Osteocyte (in vitro differentiated cells): ENCODE results near the gene PNLIPRP1. TPM values are rescaled to one million over a fixed set of nuclear protein-coding genes. Genes with fewer than 3 reads are reported as not detected.

Experiments used
- DNase-seq: peaks from one replicate; pipeline ENCODE4 v3.0.0; 2021; ENCODE audit warnings: mixed read lengths; ENCODE audit not compliant: unreplicated experiment; ENCODE audit errors: extremely low spot score
- H3K27ac Mint-ChIP-seq: one replicate; pipeline ENCODE4 v1.8.0; 2021; ENCODE audit warnings: mild to moderate bottlenecking, mixed read lengths; ENCODE audit not compliant: unreplicated experiment
- H3K27me3 Mint-ChIP-seq: one replicate; pipeline ENCODE4 v1.8.0; 2021; ENCODE audit warnings: mixed read lengths; ENCODE audit not compliant: unreplicated experiment
- H3K36me3 Mint-ChIP-seq: one replicate; pipeline ENCODE4 v1.8.0; 2021; ENCODE audit warnings: mixed read lengths; ENCODE audit not compliant: unreplicated experiment
- H3K4me1 Mint-ChIP-seq: one replicate; pipeline ENCODE4 v1.8.0; 2021; ENCODE audit warnings: mixed read lengths; ENCODE audit not compliant: unreplicated experiment
- H3K4me3 Mint-ChIP-seq: one replicate; pipeline ENCODE4 v1.8.0; 2021; ENCODE audit warnings: mild to moderate bottlenecking, moderate library complexity, mixed read lengths; ENCODE audit not compliant: unreplicated experiment
- H3K9me3 Mint-ChIP-seq: one replicate; pipeline ENCODE4 v1.8.0; 2021; ENCODE audit warnings: mixed read lengths; ENCODE audit not compliant: unreplicated experiment
- total RNA-seq: library from RNA; stranded (reverse); gene quantifications from 2 replicates; pipeline ENCODE4 v1.2.1, GENCODE V29; 2021
- TF ChIP-seq, protein P1 (sequence below): fragments of 200-600 bp; sonication (generic); IDR thresholded peaks from 2 replicates; pipeline ENCODE4 v1.5.0; 2021; ENCODE audit warnings: antibody characterized with exemption, mild to moderate bottlenecking, moderate library complexity

PNLIPRP1 gene
- total RNA-seq, 1 donor from 2014 or later, result not detected

DNA sequence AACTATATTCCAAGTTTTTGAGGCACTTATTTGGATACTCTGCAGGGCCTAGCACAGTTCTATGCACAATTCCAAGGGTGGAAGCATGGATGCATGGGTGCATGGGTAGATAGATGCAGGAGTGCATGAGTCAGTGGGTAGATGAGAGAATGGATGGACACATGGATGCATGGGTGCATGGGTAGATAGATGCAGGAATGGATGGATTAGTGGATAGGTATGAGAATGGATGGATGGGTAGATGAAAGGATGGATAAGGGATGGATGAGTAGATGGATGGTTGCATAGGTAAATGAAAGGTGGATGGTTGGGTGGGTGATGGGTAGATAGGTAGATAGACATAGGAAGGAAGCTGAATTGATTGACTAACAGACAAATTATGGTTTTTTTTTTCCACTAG is 45.6 kb downstream of the PNLIPRP1 start:
- Mint-ChIP-seq H3K9me3 (peaks cover 10% of the 10 kb centered on the region), H3K36me3 (no peaks in the 10 kb centered on the region), H3K27me3 (peaks cover 5% of the 10 kb centered on the region), H3K4me1 (no peaks in the 10 kb centered on the region), H3K27ac (no peak overlapping the region), H3K4me3 (no peak overlapping the region)
- TF ChIP-seq, protein P1, sequence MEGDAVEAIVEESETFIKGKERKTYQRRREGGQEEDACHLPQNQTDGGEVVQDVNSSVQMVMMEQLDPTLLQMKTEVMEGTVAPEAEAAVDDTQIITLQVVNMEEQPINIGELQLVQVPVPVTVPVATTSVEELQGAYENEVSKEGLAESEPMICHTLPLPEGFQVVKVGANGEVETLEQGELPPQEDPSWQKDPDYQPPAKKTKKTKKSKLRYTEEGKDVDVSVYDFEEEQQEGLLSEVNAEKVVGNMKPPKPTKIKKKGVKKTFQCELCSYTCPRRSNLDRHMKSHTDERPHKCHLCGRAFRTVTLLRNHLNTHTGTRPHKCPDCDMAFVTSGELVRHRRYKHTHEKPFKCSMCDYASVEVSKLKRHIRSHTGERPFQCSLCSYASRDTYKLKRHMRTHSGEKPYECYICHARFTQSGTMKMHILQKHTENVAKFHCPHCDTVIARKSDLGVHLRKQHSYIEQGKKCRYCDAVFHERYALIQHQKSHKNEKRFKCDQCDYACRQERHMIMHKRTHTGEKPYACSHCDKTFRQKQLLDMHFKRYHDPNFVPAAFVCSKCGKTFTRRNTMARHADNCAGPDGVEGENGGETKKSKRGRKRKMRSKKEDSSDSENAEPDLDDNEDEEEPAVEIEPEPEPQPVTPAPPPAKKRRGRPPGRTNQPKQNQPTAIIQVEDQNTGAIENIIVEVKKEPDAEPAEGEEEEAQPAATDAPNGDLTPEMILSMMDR, result no peak
- DNase-seq, result no peak

GRCh38 chr10:116636976-116637375 is 46.2 kb downstream of the PNLIPRP1 start:
- TF ChIP-seq, protein P1, result no peak
- Mint-ChIP-seq H3K27me3 (peaks cover 5% of the 10 kb centered on the region), H3K36me3 (no peaks in the 10 kb centered on the region), H3K4me3 (no peak overlapping the region), H3K9me3 (peaks cover 10% of the 10 kb centered on the region), H3K4me1 (no peaks in the 10 kb centered on the region), H3K27ac (no peak overlapping the region)
- no peak for DNase-seq

GRCh38 chr10:116637830-116638229 is 47.1 kb downstream of the PNLIPRP1 start:
- H3K27ac Mint-ChIP-seq, result no peak overlapping the region
- H3K9me3 Mint-ChIP-seq, result peaks cover 10% of the 10 kb centered on the region

DNA sequence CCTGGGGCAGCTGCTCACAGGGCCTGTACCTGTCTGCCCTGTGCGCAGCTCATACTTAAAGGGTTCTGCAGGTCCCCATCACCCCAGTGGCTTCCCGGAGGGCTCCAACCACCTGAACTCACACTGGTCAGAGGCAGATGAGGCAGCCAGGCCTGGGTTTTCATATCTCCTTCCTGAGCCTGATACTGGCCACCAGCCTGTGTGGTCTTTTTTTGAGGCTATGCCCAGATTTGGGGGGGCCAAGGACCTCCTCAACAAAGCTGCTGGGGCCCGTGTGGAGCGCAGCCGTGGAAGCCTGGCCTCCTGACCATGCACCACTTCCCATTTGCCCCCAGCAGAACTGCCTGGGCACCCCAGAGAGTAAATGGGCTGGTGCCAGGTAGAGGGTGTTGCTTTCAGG is 55.7 kb downstream of the PNLIPRP1 start:
- no peaks in the 10 kb centered on the region for H3K36me3 Mint-ChIP-seq
- TF ChIP-seq, protein P1, result no peak
- no peak overlapping the region for H3K4me3 Mint-ChIP-seq
- H3K4me1 Mint-ChIP-seq, result no peaks in the 10 kb centered on the region
- peaks cover 5% of the 10 kb centered on the region for H3K27me3 Mint-ChIP-seq
- DNase-seq, result peak; percentile 78
- H3K9me3 Mint-ChIP-seq, result peaks cover 2% of the 10 kb centered on the region
- H3K27ac Mint-ChIP-seq, result no peak overlapping the region

More at GRCh38 chr10:116637830-116638229, 47.1 kb downstream of the PNLIPRP1 start:
- no peak overlapping the region for H3K4me3 Mint-ChIP-seq
- peaks cover 5% of the 10 kb centered on the region for H3K27me3 Mint-ChIP-seq
- TF ChIP-seq, protein P1, result no peak
- no peaks in the 10 kb centered on the region for H3K36me3 Mint-ChIP-seq
- no peak for DNase-seq
- no peaks in the 10 kb centered on the region for H3K4me1 Mint-ChIP-seq

DNA sequence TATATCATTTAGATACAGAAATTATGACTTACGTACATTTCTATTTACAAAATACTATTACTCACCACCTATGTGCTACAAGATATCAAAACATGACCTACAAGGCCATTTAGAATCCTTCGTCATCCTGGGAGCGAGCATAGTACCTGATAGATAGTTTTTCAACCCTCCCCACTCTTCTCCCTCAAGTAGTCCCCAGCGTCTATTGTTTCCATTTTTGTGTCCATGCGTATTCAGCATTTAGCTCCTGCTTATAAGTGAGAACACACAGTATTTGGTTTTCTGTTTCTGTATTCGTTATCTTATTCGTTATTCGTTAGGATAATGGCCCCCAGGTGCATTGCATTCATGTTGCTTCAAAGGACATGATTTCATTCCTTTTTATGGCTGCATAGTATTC is 58.1 kb downstream of the PNLIPRP1 start:
- Mint-ChIP-seq H3K27me3 (peaks cover 11% of the 10 kb centered on the region), H3K27ac (no peak overlapping the region), H3K4me3 (no peak overlapping the region), H3K36me3 (no peaks in the 10 kb centered on the region), H3K9me3 (peaks cover 6% of the 10 kb centered on the region), H3K4me1 (no peaks in the 10 kb centered on the region)
- TF ChIP-seq, protein P1, result no peak
- no peak for DNase-seq
